Brain pericyte (primary cell): ENCODE data around the gene NSG2.

Source experiments
- DNase-seq: peaks from one replicate; pipeline ENCODE4 v3.0.0-alpha.2; 2012; ENCODE audit warnings: low read depth, low spot score

The NSG2 gene

DNA sequence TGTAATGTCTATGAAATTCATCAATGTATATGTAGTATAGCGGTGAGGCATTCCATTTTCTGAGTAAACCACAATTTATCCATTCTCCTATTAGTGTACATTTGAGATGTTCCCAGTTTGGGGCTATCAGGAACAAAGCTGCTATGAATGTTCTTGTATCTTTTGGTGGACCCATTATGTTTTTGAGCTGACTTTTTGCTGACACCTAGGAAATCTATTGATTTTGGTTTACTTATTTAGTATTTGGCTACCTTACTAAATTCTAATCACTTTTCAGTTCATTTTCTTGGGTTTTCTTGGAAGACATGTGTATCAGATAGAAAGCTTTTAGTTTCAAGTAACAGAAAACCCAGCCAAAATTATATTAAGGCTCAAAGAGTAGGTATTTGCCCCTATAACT, 13.7 kb downstream of the NSG2 start:
- DNase-seq: no peak

DNA sequence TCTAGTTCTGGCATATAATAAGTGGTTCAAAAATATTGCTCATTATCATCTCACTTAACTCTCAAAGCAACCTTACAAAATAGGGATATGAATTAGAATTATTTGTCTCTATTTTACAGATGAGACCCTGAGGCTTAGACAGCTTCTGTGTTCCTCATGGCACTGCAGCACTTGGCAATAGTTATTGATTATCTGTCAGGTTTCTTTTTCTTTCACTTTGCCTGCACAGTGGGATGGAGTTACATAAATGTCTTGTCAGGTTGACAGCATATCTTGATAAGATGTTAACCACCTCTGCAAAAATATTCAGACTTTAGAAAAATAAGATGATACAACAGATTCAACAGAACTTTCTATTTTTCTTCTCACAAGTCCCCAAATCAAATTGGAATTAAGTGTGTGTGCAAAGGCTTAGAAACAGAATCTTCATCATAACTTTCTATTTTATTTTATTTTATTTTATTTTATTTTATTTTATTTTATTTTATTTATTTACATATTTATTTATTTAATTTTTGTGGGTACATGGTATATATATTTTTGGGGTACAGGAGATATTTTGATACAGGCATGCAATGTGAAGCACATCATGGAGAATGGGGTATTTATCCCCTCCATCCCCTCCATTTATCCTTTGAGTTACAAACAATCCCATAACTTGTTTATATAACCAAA, 17.7 kb downstream of the NSG2 start:
- no peak for DNase-seq

DNA sequence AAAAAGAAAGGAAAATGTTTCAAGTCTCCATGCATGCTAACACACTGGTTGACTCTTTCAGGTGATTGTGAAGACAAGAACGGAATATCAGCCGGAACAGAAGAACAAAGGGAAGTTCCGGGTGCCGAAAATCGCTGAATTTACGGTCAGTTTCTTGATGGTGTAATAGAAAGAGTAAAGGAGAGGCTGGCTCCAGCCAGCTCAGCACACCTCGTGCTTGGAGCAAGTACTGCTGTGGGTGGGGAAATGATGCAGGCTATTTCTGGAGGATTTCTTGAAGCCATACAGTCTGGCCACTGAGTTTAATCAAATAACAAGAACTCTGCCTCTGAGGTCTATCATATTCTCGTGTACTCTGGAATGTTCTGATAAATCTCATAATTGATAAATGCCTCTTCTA, 18.7 kb downstream of the NSG2 start:
- DNase-seq: no peak

DNA sequence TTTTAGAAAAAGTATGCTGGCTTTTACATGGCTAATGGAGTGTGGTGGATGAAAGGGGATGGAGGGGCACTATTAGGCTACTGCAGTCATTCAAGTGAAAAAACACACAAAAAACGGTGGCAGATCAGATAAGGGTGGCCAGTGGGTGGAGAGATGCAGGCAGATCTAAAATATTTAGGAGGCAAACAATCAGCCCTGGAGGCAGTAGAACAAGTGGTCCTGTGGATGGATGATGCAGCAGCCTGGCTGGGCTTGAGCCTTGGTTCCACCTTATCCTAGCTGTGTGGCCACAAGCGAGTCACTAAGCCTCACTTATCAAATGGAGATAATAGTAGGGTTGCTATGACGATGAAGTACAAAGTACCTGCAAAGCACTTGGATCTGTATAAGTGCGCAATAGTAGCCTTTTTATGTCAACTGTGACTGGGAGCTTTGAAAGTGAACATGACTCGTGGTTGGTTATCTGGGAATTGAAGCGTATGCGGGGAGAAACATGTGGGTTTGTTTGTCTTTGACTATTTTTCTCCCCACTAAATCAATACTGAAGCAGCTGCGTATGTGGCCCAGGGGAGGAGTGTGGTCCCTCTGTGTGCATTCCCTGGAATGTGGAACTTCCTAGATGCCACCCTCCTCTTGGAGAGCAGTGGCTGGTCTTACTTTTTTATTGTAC, 20.2 kb downstream of the NSG2 start:
- no peak for DNase-seq

GRCh38 chr5:174067499-174067898, 22.0 kb downstream of the NSG2 start:
- no peak for DNase-seq

GRCh38 chr5:174071484-174071883, 26.0 kb downstream of the NSG2 start:
- DNase-seq: no peak

DNA sequence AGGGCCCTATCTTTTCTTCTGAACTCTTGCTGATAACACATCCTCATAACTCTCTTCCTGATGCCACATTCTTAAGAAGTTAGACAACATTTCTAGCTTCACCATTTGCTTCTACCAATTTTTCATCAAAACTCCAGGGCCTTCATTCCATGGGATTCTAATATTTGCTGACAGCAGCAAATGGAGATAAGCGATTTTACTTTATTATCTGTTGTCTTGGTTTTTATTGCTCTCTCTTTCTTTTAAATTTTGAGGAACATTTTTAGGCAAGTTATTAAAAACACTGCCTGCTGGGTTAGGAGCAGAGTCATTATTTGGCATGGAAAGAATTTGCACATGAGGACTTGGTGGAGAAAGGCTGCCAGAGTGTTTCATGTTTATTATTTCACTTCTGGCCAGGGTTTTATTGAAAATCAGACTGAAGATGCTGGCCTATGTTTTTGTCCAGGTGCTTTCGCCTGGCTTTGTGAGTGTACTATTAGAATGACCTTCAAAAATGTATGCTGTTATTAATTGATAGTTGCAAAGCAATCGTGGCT, 27.7 kb downstream of the NSG2 start:
- DNase-seq: no peak

GRCh38 chr5:174074369-174074768, 28.9 kb downstream of the NSG2 start:
- no peak for DNase-seq

DNA sequence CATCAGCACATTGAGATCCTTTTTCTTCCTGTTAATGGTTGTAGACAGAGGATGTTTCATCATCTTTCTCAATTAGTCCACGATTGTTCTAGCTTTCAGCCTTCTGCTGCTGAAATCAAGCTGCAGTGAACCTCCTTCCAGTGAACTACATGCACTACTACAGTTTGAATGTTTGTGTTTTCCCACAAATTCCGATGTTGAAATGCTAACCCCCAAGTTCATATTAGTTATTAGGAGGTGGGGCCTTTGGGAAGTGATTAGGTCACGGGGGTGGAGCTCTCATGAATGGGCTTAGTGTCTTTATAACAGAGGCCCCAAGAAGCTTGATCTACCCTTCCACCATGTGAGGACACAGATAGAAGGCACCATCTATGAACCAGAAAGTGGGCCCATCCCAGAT, 32.9 kb downstream of the NSG2 start:
- no peak for DNase-seq

DNA sequence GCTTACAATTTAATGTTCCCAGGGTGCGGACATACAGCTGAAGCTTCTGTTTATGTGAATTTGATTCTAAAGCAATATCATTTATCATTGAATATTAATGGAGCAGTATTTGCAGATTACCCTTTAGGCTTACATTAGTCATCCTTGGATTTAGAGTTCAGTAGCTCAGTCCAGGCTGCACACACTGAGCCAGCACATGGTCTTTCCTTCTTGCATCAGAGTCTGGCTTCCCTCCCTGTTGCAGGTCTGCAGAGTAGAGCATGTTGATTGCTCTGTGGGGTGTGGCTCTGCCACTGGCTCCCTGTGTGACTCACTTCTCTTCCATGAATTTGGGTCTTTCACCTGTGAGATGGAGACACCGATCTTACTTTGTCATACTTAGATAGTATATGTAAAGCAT, 36.8 kb downstream of the NSG2 start:
- DNase-seq: no peak

- no peak for DNase-seq
Measured at GRCh38 chr5:174083056-174083827, 37.7 kb downstream of the NSG2 start.

DNA sequence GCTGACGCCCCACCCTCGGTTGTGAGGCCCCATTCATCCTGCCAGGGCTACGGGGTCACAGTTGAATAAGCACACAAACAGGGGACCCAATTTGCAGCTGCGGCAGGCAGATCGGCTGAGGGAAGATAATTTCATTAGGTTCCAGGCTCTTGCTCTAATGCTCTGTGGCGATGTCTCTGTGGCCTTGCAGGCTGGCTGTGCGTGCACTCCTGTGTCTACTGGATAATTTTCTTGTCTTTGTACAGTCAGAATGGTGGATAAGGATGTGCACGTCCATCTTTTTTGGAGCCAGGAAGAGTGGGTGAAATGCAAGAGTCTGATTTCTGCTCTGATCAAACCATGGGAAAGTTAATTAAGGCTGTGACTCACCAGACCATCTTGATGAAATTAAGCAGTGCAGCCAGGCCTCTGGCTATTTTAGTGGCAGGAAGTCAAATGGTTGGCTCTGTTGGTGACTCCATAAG, 39.2 kb downstream of the NSG2 start:
- no peak for DNase-seq

- no peak for DNase-seq
Measured at GRCh38 chr5:174086751-174087150, 41.2 kb downstream of the NSG2 start.

DNA sequence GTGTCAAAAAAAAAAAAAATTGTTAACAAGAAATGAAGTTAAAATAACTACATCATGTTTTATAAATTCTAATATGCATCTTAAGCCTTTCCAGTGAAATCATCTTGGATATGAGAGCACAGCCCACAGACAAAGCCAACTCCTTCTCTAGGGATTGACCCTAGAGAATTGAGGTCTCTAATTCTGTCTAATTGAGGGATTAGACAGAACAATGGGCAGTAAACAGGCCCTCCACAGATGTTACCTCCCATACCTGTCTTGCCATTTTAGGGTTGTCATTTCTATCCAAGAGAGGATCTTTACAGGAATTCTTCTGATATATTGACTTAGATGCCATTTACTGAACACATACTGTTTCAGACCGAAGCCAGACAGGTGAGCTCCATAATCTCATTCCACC, 42.3 kb downstream of the NSG2 start:
- DNase-seq: no peak

- no peak for DNase-seq
Measured at GRCh38 chr5:174090129-174090528, 44.6 kb downstream of the NSG2 start.

DNA sequence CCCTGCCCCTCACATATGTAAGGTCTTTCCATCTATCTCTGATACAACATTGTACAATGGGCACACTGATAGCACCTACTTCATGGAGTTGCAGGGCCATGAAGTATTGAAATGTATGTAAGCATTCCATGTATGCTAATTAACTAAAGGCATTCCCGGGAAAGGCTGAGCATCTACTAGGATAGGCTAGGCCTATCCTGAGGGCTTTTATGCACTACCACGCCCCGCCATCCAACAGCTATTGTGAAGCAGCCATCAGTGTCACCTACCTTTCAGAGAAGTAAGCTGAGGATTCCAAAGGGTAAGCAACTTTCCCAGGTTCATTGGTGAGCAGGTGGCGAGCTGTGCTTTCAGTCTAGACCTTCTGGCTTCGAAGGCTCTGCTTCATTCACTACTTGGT, 47.6 kb downstream of the NSG2 start:
- DNase-seq: no peak

- DNase-seq: no peak
Measured at GRCh38 chr5:174094857-174095606, 49.5 kb downstream of the NSG2 start.

DNA sequence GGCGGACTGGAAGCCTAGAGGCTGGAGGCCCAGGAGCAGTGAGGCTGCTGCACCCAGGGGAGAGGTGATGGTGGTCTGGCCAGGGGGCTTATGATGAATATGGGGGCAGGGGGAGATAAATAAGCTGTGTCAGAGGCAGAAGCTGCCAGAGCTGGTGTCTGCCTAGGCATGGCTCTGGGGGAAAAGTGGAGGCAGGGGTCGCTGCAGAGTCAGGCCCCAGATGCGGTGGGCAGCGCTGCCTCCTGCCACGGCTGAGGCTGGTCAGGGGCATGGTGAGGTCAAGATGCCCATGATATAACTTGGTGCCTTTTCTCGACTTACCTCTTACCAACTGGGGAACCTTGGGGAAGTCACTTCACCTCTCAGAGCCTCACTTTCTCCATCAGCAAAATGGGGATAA, 51.1 kb downstream of the NSG2 start:
- no peak for DNase-seq

DNA sequence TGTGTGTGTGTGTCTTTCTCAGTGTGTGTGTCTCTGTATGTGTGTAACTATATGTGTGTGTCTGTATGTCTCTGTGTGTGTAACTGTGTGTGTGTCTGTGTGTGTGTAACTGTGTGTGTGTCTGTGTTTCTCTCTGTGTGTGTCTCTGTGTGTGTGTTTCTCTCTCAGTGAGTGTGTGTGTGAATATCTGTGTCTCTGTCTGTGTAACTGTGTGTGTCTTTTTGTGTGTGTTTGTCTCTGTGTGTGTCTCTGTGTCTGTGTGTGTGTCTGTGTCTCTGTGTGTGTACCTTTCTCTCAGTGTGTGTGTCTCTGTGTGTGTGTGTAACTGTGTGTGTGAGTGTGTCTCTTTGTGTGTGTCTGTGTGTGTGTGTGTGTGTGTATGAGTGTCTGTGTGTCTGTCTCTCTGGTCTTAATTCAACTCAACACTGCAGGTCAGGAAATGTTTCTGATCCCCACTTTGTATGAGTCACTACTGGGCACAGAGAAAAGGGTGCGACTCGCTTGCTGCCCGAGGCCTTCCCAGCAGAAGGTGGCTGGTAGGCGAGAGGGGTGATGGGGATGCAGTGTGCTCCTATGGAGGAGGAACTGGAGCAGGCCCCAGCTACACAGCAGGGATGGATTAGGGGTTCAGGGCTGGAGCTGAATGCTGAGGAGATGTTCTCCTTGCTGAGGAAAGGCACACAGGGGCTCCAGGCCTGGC, 52.1 kb downstream of the NSG2 start:
- no peak for DNase-seq

DNA sequence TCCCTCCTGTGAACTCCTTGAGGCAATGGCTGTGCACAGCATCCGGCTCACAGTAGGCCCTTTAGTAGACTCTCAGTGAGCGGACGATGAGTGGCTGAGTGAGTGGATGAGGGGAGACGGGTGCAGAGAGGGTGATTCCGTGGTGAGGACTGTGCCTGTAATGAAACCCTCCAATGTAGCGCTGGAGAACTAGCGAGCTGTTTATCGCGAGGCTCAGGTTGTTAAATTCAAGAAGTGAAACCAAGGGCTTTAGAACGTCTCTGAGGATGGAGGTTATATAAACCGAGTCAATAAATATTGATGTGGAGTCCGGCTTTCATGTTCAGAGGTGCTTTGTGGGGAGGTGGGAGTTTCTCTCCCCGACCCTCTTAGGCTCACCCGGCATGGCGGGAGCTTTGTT, 53.2 kb downstream of the NSG2 start:
- DNase-seq: no peak

DNA sequence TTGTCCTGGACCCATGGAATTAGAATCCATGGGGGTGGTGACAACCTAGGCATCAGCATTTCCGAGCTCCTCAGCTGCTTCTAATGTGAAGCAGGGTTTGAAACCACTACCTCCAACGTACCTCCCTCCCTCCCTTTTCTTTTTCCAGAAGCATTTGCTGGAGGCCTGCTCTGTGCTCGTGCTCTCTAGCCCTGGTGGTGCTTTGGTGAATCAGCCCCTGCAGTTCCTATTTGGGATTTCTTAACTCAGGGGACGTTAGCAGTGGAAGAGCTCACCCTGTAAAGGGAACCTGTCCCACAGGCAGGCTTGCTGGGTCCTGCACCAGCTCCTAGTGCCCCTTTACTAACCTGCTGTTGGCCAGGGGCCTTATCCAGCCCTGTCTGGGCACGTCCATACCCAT, 55.0 kb downstream of the NSG2 start:
- no peak for DNase-seq
